HepG2 (cell line): ENCODE measurements around the gene GATB.

ENCODE experiments used
- EP300 ChIP-seq, 3 experiments: sonication (generic) in 1 of 3; formaldehyde crosslinking in 1 of 3; IDR thresholded peaks; 2 replicates each; pipeline versions ENCODE4 v1.5.1 to v1.6.1; 2011 to 2020; ENCODE audit warnings: low read depth in 2 of 3, low read length in 2 of 3, borderline replicate concordance in 1 of 3, improper control_type of control experiment in 1 of 3, mild to moderate bottlenecking in 1 of 3, missing genetic modification reagents in 1 of 3, moderate library complexity in 1 of 3
- FOXP1 ChIP-seq, 2 experiments: fragments of 450-650 bp in 1 of 2; IDR thresholded peaks; 2 replicates each; pipeline ENCODE4 v1.6.1; 2017 to 2018; ENCODE audit warnings: antibody characterized with exemption in 1 of 2
- JUN ChIP-seq: sonication (generic); formaldehyde crosslinking; IDR thresholded peaks from 2 replicates; pipeline ENCODE4 v1.4.0; 2020; ENCODE audit warnings: mild to moderate bottlenecking, missing genetic modification reagents
- POLR2AphosphoS5 ChIP-seq: IDR thresholded peaks from 2 replicates; pipeline ENCODE4 v1.6.1; 2012; ENCODE audit warnings: low read depth, low read length
- RFX3 ChIP-seq: IDR thresholded peaks from 2 replicates; pipeline ENCODE4 v1.6.1; 2016; ENCODE audit warnings: missing biosample characterization, missing genetic modification reagents
- ZNF75D ChIP-seq: sonication (generic); formaldehyde crosslinking; IDR thresholded peaks from 2 replicates; pipeline ENCODE4 v1.8.1; 2023; ENCODE audit warnings: missing genetic modification reagents, mild to moderate bottlenecking, borderline replicate concordance
- TF ChIP-seq, protein P1 (sequence below): sonication (generic); formaldehyde crosslinking; IDR thresholded peaks from 2 replicates; pipeline ENCODE4 v1.4.0; 2020; ENCODE audit warnings: missing genetic modification reagents
- TF ChIP-seq, protein P2 (sequence below): sonication (generic); formaldehyde crosslinking; IDR thresholded peaks from 2 replicates; pipeline ENCODE4 v1.4.0; 2020; ENCODE audit warnings: missing genetic modification reagents
- TF ChIP-seq, protein P3 (sequence below): IDR thresholded peaks from 2 replicates; pipeline ENCODE4 v1.6.1; 2012; ENCODE audit warnings: inconsistent platforms

DNA sequence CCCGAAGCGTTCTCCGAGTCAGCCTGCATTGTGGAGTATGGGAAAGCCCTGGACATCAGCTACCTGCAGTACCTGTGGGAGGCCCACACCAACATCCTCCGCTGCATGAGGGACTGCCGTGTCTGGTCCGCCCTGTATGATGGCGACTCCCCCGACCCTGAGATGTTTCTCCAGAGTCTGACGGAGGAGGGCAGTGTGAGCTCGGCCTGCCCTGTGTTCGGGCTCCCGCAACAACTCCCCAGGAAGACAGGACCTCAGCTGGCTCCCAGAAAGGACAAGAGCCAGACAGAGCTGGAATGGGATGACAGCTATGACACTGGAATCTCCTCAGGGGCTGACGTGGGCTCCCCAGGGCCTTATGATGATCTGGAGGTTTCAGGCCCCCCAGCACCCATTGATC lies 111.3 kb downstream of the GATB start:
- TF ChIP-seq FOXP1 (IDR thresholded peaks at IDR 0.05) (no peak), FOXP1 (CRISPR knock-in tag; IDR thresholded peaks at IDR 0.05) (no peak), RFX3 (CRISPR knock-in tag) (no peak), ZNF75D (no peak), POLR2AphosphoS5 (no peak), EP300 (IDR thresholded peaks at IDR 0.05; ENCODE audit: low read depth in 2 of 2, low read length in 2 of 2) (no peak), EP300 (CRISPR knock-in tag; IDR thresholded peaks at IDR 0.05; ENCODE audit: borderline replicate concordance) (no peak), JUN (CRISPR knock-in tag) (no peak)
- TF ChIP-seq, protein P1, sequence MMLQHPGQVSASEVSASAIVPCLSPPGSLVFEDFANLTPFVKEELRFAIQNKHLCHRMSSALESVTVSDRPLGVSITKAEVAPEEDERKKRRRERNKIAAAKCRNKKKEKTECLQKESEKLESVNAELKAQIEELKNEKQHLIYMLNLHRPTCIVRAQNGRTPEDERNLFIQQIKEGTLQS (CRISPR knock-in tag), result no peak
- TF ChIP-seq, protein P2, sequence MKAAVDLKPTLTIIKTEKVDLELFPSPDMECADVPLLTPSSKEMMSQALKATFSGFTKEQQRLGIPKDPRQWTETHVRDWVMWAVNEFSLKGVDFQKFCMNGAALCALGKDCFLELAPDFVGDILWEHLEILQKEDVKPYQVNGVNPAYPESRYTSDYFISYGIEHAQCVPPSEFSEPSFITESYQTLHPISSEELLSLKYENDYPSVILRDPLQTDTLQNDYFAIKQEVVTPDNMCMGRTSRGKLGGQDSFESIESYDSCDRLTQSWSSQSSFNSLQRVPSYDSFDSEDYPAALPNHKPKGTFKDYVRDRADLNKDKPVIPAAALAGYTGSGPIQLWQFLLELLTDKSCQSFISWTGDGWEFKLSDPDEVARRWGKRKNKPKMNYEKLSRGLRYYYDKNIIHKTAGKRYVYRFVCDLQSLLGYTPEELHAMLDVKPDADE (CRISPR knock-in tag), result no peak
- TF ChIP-seq, protein P3, sequence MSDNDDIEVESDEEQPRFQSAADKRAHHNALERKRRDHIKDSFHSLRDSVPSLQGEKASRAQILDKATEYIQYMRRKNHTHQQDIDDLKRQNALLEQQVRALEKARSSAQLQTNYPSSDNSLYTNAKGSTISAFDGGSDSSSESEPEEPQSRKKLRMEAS, result no peak
